CD14-positive monocyte (primary cell): ENCODE results near the gene DBN1. TPM values are rescaled to one million over a fixed set of nuclear protein-coding genes. Genes with fewer than 3 reads are reported as not detected.
A peak's percentile ranks its signal among the peaks of the same experiment; 100 is the strongest.

Experiments used
- DNase-seq, 3 donors: peaks; one replicate each; pipeline ENCODE4 v3.0.0-alpha.2; 2011 to 2022
- H2AFZ ChIP-seq: 2 replicates; pipeline ENCODE4 v1.6.0; 2012; ENCODE audit warnings: mild to moderate bottlenecking, low read depth, low read length, inconsistent platforms; ENCODE audit not compliant: insufficient read depth, poor library complexity, severe bottlenecking
- H3K27ac ChIP-seq, 2 donors: 1 replicate in 1 of 2; 2 replicates in 1 of 2; pipeline ENCODE4 v1.5.1; 2012 to 2013; ENCODE audit warnings: low read length in 2 of 2, control low read depth in 1 of 2, inconsistent platforms in 1 of 2, low read depth in 1 of 2, mild to moderate bottlenecking in 1 of 2
- H3K27me3 ChIP-seq, 2 donors: one replicate each; pipeline versions ENCODE4 v1.6.0 to v1.6.1; 2011 to 2013; ENCODE audit warnings: low read length in 2 of 2; ENCODE audit not compliant: control insufficient read depth in 2 of 2, insufficient read depth in 2 of 2
- H3K36me3 ChIP-seq, 2 donors: replicated peaks in 1 of 2; 1 replicate in 1 of 2; 2 replicates in 1 of 2; pipeline versions ENCODE4 v1.5.1 to v1.6.1; 2012 to 2013; ENCODE audit warnings: low read length in 2 of 2, control low read depth in 1 of 2, inconsistent platforms in 1 of 2, mild to moderate bottlenecking in 1 of 2; ENCODE audit not compliant: insufficient read depth in 2 of 2, control insufficient read depth in 1 of 2
- H3K4me1 ChIP-seq, 2 donors: 1 replicate in 1 of 2; 2 replicates in 1 of 2; pipeline versions ENCODE4 v1.5.1 to v1.6.1; 2012 to 2013; ENCODE audit warnings: low read length in 2 of 2, control low read depth in 1 of 2, inconsistent platforms in 1 of 2, mild to moderate bottlenecking in 1 of 2, moderate library complexity in 1 of 2; ENCODE audit not compliant: insufficient read depth in 2 of 2, control insufficient read depth in 1 of 2
- H3K4me2 ChIP-seq: replicated peaks from 2 replicates; pipeline ENCODE3; 2012; ENCODE audit warnings: low read length, moderate library complexity, mild to moderate bottlenecking; ENCODE audit not compliant: poor library complexity, severe bottlenecking; ENCODE audit errors: extremely low read depth
- H3K4me3 ChIP-seq, 3 experiments: fragments of 200-600 bp in 1 of 3; sonication (generic) in 1 of 3; replicated peaks in 1 of 3; 1 replicate in 2 of 3; 2 replicates in 1 of 3; pipeline ENCODE4 v1.5.1; 2011 to 2013; ENCODE audit warnings: low read length in 3 of 3, mild to moderate bottlenecking in 3 of 3, control low read depth in 2 of 3, low read depth in 2 of 3, inconsistent platforms in 1 of 3, moderate library complexity in 1 of 3
- H3K79me2 ChIP-seq: 2 replicates; pipeline ENCODE4 v1.6.0; 2012; ENCODE audit warnings: mild to moderate bottlenecking, control low read depth, inconsistent platforms, low read length, moderate library complexity; ENCODE audit not compliant: insufficient read depth
- H3K9ac ChIP-seq: 2 replicates; pipeline ENCODE4 v1.6.0; 2017; ENCODE audit warnings: low read length, mild to moderate bottlenecking; ENCODE audit not compliant: insufficient read depth, poor library complexity, severe bottlenecking
- H3K9me3 ChIP-seq, 2 donors: replicated peaks in 1 of 2; 1 replicate in 1 of 2; 2 replicates in 1 of 2; pipeline versions ENCODE4 v1.5.1 to v1.6.1; 2012 to 2013; ENCODE audit warnings: low read length in 2 of 2, control low read depth in 1 of 2; ENCODE audit not compliant: control insufficient read depth in 1 of 2, insufficient read depth in 1 of 2
- H4K20me1 ChIP-seq: 2 replicates; pipeline ENCODE4 v1.6.0; 2012; ENCODE audit warnings: mild to moderate bottlenecking, low read length, control low read depth, moderate library complexity; ENCODE audit not compliant: insufficient read depth
- H3K27ac Mint-ChIP-seq, 7 donors: one replicate each; pipeline ENCODE4 v1.8.0; 2020; ENCODE audit warnings: mild to moderate bottlenecking in 7 of 7, mixed read lengths in 7 of 7, moderate library complexity in 6 of 7, inconsistent platforms in 2 of 7
- H3K27me3 Mint-ChIP-seq, 3 donors: one replicate each; pipeline ENCODE4 v1.8.0; 2021 to 2022; ENCODE audit warnings: low read depth in 3 of 3, mild to moderate bottlenecking in 3 of 3, mixed read lengths in 3 of 3, moderate library complexity in 3 of 3, inconsistent platforms in 1 of 3
- H3K36me3 Mint-ChIP-seq, 2 donors: one replicate each; pipeline ENCODE4 v1.8.0; 2020; ENCODE audit warnings: mixed read lengths in 2 of 2, inconsistent platforms in 1 of 2, mild to moderate bottlenecking in 1 of 2
- H3K4me1 Mint-ChIP-seq: one replicate; pipeline ENCODE4 v1.8.0; 2020; ENCODE audit warnings: mild to moderate bottlenecking, mixed read lengths
- H3K4me3 Mint-ChIP-seq, 2 donors: one replicate each; pipeline ENCODE4 v1.8.0; 2020; ENCODE audit warnings: mild to moderate bottlenecking in 2 of 2, mixed read lengths in 2 of 2, moderate library complexity in 1 of 2
- H3K9me3 Mint-ChIP-seq, 7 donors: one replicate each; pipeline ENCODE4 v1.8.0; 2020 to 2022; ENCODE audit warnings: mixed read lengths in 7 of 7, mild to moderate bottlenecking in 6 of 7, moderate library complexity in 6 of 7, inconsistent platforms in 2 of 7
- WGBS: methylation state at CpG from one replicate; pipeline ENCODE4 v1.1.5; 2013; ENCODE audit warnings: missing lambda C conversion rate; ENCODE audit not compliant: insufficient coverage; 5-methylcytosine and 5-hydroxymethylcytosine counted together
- intact Hi-C, 2 donors: fragments of 100-400 bp; cut with micrococcal nuclease; formaldehyde crosslinking; loops; one replicate each; pipeline versions ENCODE4 v1.15.0 to v1.15.1; 2023
- polyA plus RNA-seq, 3 donors: library from polyadenylated mRNA; depleted of rRNA in 1 of 3; unstranded in 2 of 3; stranded (reverse) in 1 of 3; fragments of 300-500 nt in 2 of 3; fragments of >200 nt in 1 of 3; fragmentation: Illumina TruSeq in 2 of 3; gene quantifications; 1 replicate in 2 of 3; 2 replicates in 1 of 3; pipeline ENCODE4 v1.2.3, GENCODE V29; 2012 to 2021
- TF ChIP-seq, protein P1 (sequence below): fragments of 200-600 bp; IDR thresholded peaks from one replicate; pipeline ENCODE4 v1.8.0; 2022; ENCODE audit warnings: antibody characterized with exemption, mild to moderate bottlenecking

The DBN1 gene
- polyA plus RNA-seq, 3 donors = 0.71 to 1.6 (median 0.73) TPM

DNA sequence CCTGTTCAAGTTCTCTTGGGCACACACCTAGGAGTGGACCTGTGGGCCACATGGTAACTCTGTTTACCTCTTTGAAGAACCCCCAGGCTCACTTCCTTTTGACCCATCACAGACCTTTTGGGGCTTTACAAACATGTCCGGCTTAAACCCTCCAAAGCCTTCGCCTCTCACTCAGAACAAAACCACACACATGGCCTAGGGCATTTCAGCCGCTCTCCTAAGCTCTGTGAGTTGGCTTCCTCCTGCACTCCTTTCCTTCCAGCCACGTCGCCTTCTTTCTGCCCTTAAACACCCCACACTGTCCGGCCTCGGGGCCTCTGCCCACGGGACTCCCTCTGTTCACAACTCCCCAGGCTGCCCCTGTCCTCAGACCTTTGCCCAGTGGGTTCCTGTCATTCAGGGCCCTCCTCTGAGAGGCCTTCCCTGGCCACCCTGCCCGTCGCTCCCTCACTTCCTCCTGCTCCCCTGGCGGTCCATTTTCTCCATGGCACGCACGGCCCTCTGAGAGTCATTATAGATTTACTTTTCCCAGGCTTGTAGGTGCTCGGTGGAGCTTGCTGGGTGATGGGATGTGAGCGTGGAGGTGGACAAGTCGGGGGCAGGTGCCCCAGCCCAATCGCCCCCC lies 34.3 kb upstream of the DBN1 start:
- Mint-ChIP-seq H3K27me3 (peaks cover 0 to 8% (median 3%) of the 10 kb centered on the region in 3 donors), H3K4me3 (peak overlapping the region; percentile 98 to 99), H3K9me3 (peaks cover 0 to 5% (median 0%) of the 10 kb centered on the region in 7 donors), H3K27ac (peak overlapping the region; percentile 99 to 100 (median 99)), H3K4me1 (peaks cover 62% of the 10 kb centered on the region), H3K36me3 (peaks cover 49 to 75% of the 10 kb centered on the region in 2 donors)
- 10% methylated on average over 12 of the region's 17 CpGs for WGBS
- Histone ChIP-seq H3K4me3 (peak overlapping the region; percentile 82 to 100 (median 96)), H3K79me2 (peaks cover 62% of the 10 kb centered on the region), H3K4me1 (peaks cover 66 to 88% of the 10 kb centered on the region in 2 donors), H3K9ac (peak overlapping the region; percentile 99), H3K27ac (peak overlapping the region; percentile 98 to 100), H4K20me1 (peaks cover 61% of the 10 kb centered on the region), H3K27me3 (no peaks in the 10 kb centered on the region), H3K36me3 (peaks cover 45 to 54% of the 10 kb centered on the region in 2 donors), H2AFZ (peak overlapping the region; percentile 26), H3K9me3 (no peaks in the 10 kb centered on the region), H3K4me2 (peak overlapping the region; percentile 99)
- intact Hi-C loops = loop anchor here in 1 of 2 donors (2.0 to 10.0 kb wide), 2 partner anchors 13 to 193 kb away; partner anchors contain the start of gene MXD3
- peak in 2 of 3 donors; percentile 70 to 71 for DNase-seq
- TF ChIP-seq, protein P1, sequence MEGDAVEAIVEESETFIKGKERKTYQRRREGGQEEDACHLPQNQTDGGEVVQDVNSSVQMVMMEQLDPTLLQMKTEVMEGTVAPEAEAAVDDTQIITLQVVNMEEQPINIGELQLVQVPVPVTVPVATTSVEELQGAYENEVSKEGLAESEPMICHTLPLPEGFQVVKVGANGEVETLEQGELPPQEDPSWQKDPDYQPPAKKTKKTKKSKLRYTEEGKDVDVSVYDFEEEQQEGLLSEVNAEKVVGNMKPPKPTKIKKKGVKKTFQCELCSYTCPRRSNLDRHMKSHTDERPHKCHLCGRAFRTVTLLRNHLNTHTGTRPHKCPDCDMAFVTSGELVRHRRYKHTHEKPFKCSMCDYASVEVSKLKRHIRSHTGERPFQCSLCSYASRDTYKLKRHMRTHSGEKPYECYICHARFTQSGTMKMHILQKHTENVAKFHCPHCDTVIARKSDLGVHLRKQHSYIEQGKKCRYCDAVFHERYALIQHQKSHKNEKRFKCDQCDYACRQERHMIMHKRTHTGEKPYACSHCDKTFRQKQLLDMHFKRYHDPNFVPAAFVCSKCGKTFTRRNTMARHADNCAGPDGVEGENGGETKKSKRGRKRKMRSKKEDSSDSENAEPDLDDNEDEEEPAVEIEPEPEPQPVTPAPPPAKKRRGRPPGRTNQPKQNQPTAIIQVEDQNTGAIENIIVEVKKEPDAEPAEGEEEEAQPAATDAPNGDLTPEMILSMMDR = peak; percentile 37

DNA sequence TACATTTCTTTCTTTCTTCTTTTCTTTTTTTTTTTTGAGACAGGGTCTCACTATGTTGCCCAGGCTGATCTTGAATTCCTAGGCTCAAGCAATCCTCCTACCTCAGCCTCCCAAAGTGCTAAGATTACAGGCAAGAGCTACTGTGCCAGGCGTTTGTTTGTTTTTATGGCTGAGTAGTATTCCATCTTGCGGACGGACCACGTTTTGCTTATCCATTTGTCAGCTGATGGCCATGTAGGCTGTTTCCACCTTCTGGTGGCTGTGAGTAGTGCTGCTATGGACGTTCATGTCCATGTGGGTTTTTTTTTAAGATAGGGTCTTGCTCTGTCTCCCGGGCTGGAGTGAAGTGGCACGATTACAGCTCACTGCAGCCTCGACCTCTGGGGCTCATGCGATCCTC lies 33.7 kb upstream of the DBN1 start:
- Mint-ChIP-seq H3K36me3 (peaks cover 50 to 75% of the 10 kb centered on the region in 2 donors), H3K27me3 (peaks cover 0 to 8% (median 3%) of the 10 kb centered on the region in 3 donors), H3K9me3 (peaks cover 0 to 5% (median 0%) of the 10 kb centered on the region in 7 donors), H3K4me1 (peaks cover 67% of the 10 kb centered on the region), H3K4me3 (peak overlapping the region; percentile 98 to 99), H3K27ac (peak overlapping the region; percentile 99 to 100 (median 99))
- H3K36me3 ChIP-seq = peaks cover 43 to 52% of the 10 kb centered on the region in 2 donors
- 75% methylated on average over 8 of the region's 9 CpGs for WGBS
- H3K4me3 ChIP-seq = peak overlapping the region; percentile 82 to 100 (median 96)
- peaks cover 69 to 93% of the 10 kb centered on the region in 2 donors for H3K4me1 ChIP-seq
- intact Hi-C loops = loop anchor here in 1 of 2 donors (10.0 kb wide), 1 partner anchor 192 kb away; the partner anchor contains the start of gene MXD3
- H3K9me3 ChIP-seq = no peaks in the 10 kb centered on the region
- H3K4me2 ChIP-seq = peak overlapping the region; percentile 99
- H2AFZ ChIP-seq = no peak overlapping the region
- H3K9ac ChIP-seq = peak overlapping the region; percentile 99
- TF ChIP-seq, protein P1 = peak; percentile 53
- peak overlapping the region in 1 of 2 donors; percentile 98 for H3K27ac ChIP-seq
- H4K20me1 ChIP-seq = peaks cover 67% of the 10 kb centered on the region
- peaks cover 62% of the 10 kb centered on the region for H3K79me2 ChIP-seq
- DNase-seq = peak in 2 of 3 donors; percentile 39 to 44
- H3K27me3 ChIP-seq = no peaks in the 10 kb centered on the region
